Posterior vena cava (tissue), 2 donors: ENCODE data around the gene HSD17B12. TPM values are rescaled to one million over a fixed set of nuclear protein-coding genes. Genes with fewer than 3 reads are reported as not detected.

Experiments used
- DNase-seq: peaks from one replicate; pipeline ENCODE4 v3.0.0-alpha.2; 2020; ENCODE audit warnings: low spot score
- intact Hi-C, 2 donors: fragments of 100-400 bp; cut with DNase I; formaldehyde crosslinking; loops; one replicate each; pipeline versions ENCODE4 v1.14.1 to v1.14.2; 2022 to 2023
- total RNA-seq, 2 donors: library from RNA; stranded (reverse); fragmentation: NEBNext Ultra II Directional; extraction: Animal tissue kit (Norgen Biotek cat#: 25700); gene quantifications; one replicate each; pipeline ENCODE4 v1.2.1, GENCODE V29; 2021
- donor health status: DM: yes; HTN: yes; CAD: no.
- donor health status: DM: yes; HTN: yes; CAD: no.

The HSD17B12 gene
- total RNA-seq, 2 donors from 2014 or later = 80.7 to 85.4 TPM

GRCh38 chr11:43894546-43894945 is 214.0 kb downstream of the HSD17B12 start:
- DNase-seq = no peak
- intact Hi-C loops = loop anchor here in 1 of 2 donors (5.0 kb wide), 1 partner anchor 143 kb away; no protein-coding TSS in a partner anchor

- intact Hi-C loops = no loop called here
- DNase-seq = no peak
These were observed 215.1 kb downstream of the HSD17B12 start for GRCh38 chr11:43895601-43896000.

GRCh38 chr11:43898574-43898973 is 218.0 kb downstream of the HSD17B12 start:
- intact Hi-C loops = no loop called here
- no peak for DNase-seq

GRCh38 chr11:43899094-43899493 is 218.6 kb downstream of the HSD17B12 start:
- no peak for DNase-seq
- intact Hi-C loops = no loop called here

GRCh38 chr11:43901551-43901950 is 221.0 kb downstream of the HSD17B12 start:
- intact Hi-C loops = no loop called here
- DNase-seq = no peak

DNA sequence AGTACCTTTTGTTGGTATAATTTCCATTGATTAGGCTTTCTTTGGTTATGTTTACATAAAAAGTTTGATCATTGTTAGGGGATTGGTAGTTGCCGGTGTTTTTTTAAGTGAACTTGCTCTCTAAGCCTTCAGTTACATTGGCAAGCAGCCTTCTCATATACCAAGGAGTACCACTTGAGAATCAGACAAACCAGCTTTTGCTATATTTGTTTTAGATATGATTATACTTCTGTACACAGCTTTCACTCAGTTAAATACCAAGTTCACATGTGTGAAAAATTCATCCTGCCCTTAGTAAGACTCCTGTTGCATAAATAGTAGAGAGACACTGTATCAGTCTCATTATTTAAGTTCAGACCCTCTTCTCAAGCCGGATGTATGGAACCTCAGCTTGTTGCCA is 222.5 kb downstream of the HSD17B12 start:
- DNase-seq = no peak
- intact Hi-C loops = no loop called here

DNA sequence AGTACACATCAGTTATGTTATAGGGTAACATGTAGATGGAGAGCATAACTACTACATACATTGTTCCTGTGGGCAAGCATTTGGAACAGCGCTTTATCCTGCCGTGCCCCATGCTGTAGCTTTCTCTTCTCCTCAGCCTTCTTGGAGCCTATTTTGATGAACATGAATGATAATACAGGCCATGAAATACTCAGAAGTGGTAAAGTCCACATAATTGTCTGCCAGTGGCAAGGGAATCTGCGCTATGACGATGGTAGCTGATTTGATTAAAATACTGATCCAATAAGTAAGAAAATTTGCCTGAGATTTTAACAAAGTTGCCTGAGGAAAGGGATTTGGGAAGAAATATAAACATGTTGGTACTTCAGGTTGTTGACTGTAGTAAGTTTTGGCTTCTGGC is 223.4 kb downstream of the HSD17B12 start:
- DNase-seq = no peak
- intact Hi-C loops = no loop called here

- intact Hi-C loops = loop anchor here in 1 of 2 donors (5.0 kb wide), 1 partner anchor 97 kb away; no protein-coding TSS in a partner anchor
- no peak for DNase-seq
These were observed 224.4 kb downstream of the HSD17B12 start for GRCh38 chr11:43904742-43905535.

DNA sequence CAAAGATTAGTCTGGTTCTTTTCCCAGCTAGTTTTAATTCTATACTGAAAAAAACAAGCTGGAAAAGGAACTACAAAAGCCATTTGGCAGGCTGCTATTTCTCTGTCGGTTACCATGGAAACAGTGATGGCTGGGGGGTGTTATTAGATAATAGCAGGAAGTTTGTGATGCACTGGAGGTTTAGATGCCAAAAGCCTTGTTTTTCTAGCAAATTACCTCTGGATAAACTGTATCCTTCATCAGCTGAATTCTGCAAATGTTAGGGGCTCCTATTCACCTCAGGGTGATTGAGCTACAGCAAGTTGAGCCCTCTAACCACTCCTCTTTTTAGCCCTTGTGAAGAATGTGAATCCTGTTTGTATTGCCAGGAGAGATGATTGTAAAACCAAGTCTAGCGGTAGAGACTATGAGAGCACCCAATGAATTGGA is 225.3 kb downstream of the HSD17B12 start:
- intact Hi-C loops = loop anchor here in 1 of 2 donors (5.0 kb wide), 1 partner anchor 96 kb away; no protein-coding TSS in a partner anchor
- DNase-seq = no peak

Other genes with a start within 250 kb of the HSD17B12 start
- gene ALKBH3, start 200.1 kb downstream of the HSD17B12 start, total RNA-seq = 10 to 100 TPM; 24.8 to 30.9 TPM